A673 (cell line): ENCODE data around the gene ATP8A2. TPM values are rescaled to one million over a fixed set of nuclear protein-coding genes. Genes with fewer than 3 reads are reported as not detected.

ENCODE experiments used
- BruUV-seq: library from RNA; stranded (reverse); fragments of 400-500 nt; replicated peaks from 2 replicates; lab custom pipeline; 2021; lab: Mats Ljungman, UMichigan
- CTCF ChIA-PET: fragments of 300-600 bp; sonication (Branson Sonifier 250); formaldehyde crosslinking; loops from one replicate; lab custom pipeline; 2022; ENCODE audit warnings: antibody characterized with exemption; lab: Charles Lee
- POLR2A ChIA-PET: fragments of 300-600 bp; sonication (Branson Sonifier 250); formaldehyde crosslinking; loops from one replicate; lab custom pipeline; 2022; ENCODE audit warnings: antibody characterized with exemption; ENCODE audit not compliant: low non-redundant PET; lab: Charles Lee
- DNase-seq: peaks from one replicate; pipeline ENCODE4 v3.0.0-alpha.2; 2015; ENCODE audit warnings: low spot score
- H3K27ac ChIP-seq: fragments of 200-600 bp; sonication (generic); 2 replicates; pipeline ENCODE4 v1.5.1; 2016; ENCODE audit warnings: mixed run types, low read depth, mild to moderate bottlenecking, mixed read lengths, antibody characterized with exemption, low read length; ENCODE audit not compliant: poor library complexity, severe bottlenecking
- H3K27me3 ChIP-seq: fragments of 200-600 bp; sonication (generic); replicated peaks from 2 replicates; pipeline ENCODE4 v1.6.1; 2017; ENCODE audit warnings: mixed run types, low read depth, mild to moderate bottlenecking, mixed read lengths, antibody characterized with exemption, low read length; ENCODE audit not compliant: insufficient read depth, poor library complexity
- H3K36me3 ChIP-seq: fragments of 200-600 bp; sonication (generic); 2 replicates; pipeline ENCODE4 v1.6.1; 2016; ENCODE audit warnings: mixed run types, mild to moderate bottlenecking, mixed read lengths, antibody characterized with exemption, low read length; ENCODE audit not compliant: insufficient read depth, poor library complexity, severe bottlenecking
- H3K4me1 ChIP-seq: fragments of 200-600 bp; sonication (generic); 2 replicates; pipeline ENCODE4 v1.6.1; 2017; ENCODE audit warnings: mixed run types, mild to moderate bottlenecking, mixed read lengths, antibody characterized with exemption, low read length; ENCODE audit not compliant: insufficient read depth, poor library complexity, severe bottlenecking
- H3K4me3 ChIP-seq: fragments of 200-600 bp; sonication (generic); 2 replicates; pipeline ENCODE4 v1.5.1; 2016; ENCODE audit warnings: low read depth, mixed run types, mild to moderate bottlenecking, mixed read lengths, low read length; ENCODE audit not compliant: poor library complexity, severe bottlenecking
- H3K9me3 ChIP-seq: fragments of 200-600 bp; sonication (generic); 2 replicates; pipeline ENCODE4 v1.6.1; 2016; ENCODE audit warnings: mixed run types, low read depth, mild to moderate bottlenecking, mixed read lengths, antibody characterized with exemption, low read length; ENCODE audit not compliant: poor library complexity, severe bottlenecking
- CTCF ChIP-seq: fragments of 300-800, 200-600 bp; sonication (generic); conservative IDR thresholded peaks from 2 replicates; pipeline ENCODE4 v1.5.1; 2017; ENCODE audit warnings: low read depth, mild to moderate bottlenecking, antibody characterized with exemption, low read length, moderate library complexity, mixed read lengths
- EZH2 ChIP-seq: fragments of 200-600 bp; sonication (generic); IDR thresholded peaks from 2 replicates; pipeline ENCODE4 v1.6.1; 2017; ENCODE audit warnings: borderline replicate concordance, low read depth, mild to moderate bottlenecking, mixed read lengths, antibody characterized with exemption, low read length; ENCODE audit not compliant: poor library complexity, severe bottlenecking
- intact Hi-C: fragments of 100-400 bp; cut with micrococcal nuclease; formaldehyde crosslinking; loops from one replicate; pipeline ENCODE4 v1.10.0; 2022; ENCODE audit not compliant: unreplicated experiment
- total RNA-seq: library from RNA; stranded (reverse); gene quantifications from 2 replicates; pipeline ENCODE4 v1.2.3, GENCODE V29; 2021

Gene ATP8A2
- total RNA-seq, 1 experiment from 2014 or later, result 0.92 TPM

GRCh38 chr13:25922376-25922775, 550.6 kb downstream of the ATP8A2 start:
- CTCF ChIA-PET, result no interaction called here
- TF ChIP-seq EZH2, result no peak
- no peak for TF ChIP-seq CTCF
- DNase-seq, result no peak
- BruUV-seq, result no TSS peak
- Histone ChIP-seq H3K4me1 (peaks cover 11% of the 10 kb centered on the region), H3K27ac (no peak overlapping the region), H3K4me3 (no peak overlapping the region), H3K9me3 (no peaks in the 10 kb centered on the region), H3K36me3 (no peaks in the 10 kb centered on the region), H3K27me3 (no peaks in the 10 kb centered on the region)
- POLR2A ChIA-PET, result no interaction called here
- intact Hi-C loops, result no loop called here

GRCh38 chr13:25923217-25924085, 551.7 kb downstream of the ATP8A2 start:
- ChIA-PET CTCF (no interaction called here), POLR2A (no interaction called here)
- no peak for TF ChIP-seq CTCF
- no peak for TF ChIP-seq EZH2
- H3K4me3 ChIP-seq, result no peak overlapping the region
- H3K27me3 ChIP-seq, result no peaks in the 10 kb centered on the region
- H3K9me3 ChIP-seq, result no peaks in the 10 kb centered on the region
- no peak overlapping the region for H3K27ac ChIP-seq
- BruUV-seq, result no TSS peak
- intact Hi-C loops, result no loop called here
- no peaks in the 10 kb centered on the region for H3K36me3 ChIP-seq
- no peak for DNase-seq
- peaks cover 17% of the 10 kb centered on the region for H3K4me1 ChIP-seq

DNA sequence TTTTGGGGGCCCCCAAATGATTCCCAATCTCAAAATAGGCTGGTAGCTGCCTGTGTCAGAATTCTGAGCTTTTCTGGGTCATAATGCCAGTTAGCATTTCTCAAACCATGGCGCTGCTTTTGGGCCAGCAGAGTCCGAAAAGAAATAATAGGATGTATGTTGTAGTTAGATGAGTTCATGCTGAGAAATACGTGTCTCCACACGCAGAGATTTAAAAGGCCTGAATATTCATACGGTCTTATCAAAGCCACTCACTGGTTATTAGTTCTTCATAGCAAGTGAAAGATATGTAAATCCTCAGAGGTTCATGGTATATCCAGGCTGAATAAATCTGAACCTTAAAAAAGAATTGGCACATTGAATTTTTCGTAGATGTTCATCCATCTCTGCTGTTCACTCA, 555.6 kb downstream of the ATP8A2 start:
- no peak for TF ChIP-seq EZH2
- no peak for TF ChIP-seq CTCF
- ChIA-PET POLR2A (no interaction called here), CTCF (no interaction called here)
- Histone ChIP-seq H3K9me3 (no peaks in the 10 kb centered on the region), H3K36me3 (no peaks in the 10 kb centered on the region), H3K4me1 (peaks cover 17% of the 10 kb centered on the region), H3K27ac (peak overlapping the region; percentile 32), H3K4me3 (no peak overlapping the region), H3K27me3 (no peaks in the 10 kb centered on the region)
- peak; percentile 42 for DNase-seq
- no TSS peak for BruUV-seq
- intact Hi-C loops, result no loop called here
